MG63 (cell line): ENCODE measurements around the gene TBX10. TPM values are rescaled to one million over a fixed set of nuclear protein-coding genes. Genes with fewer than 3 reads are reported as not detected.

Experiments
- DNase-seq: peaks from one replicate; pipeline ENCODE4 v3.0.0-alpha.2; 2020
- H3K27me3 ChIP-seq: fragments of 250-450 bp; sonication (Bioruptor Pico); 2 replicates; pipeline ENCODE4 v1.5.1; 2020; ENCODE audit warnings: mild to moderate bottlenecking, moderate library complexity
- H3K36me3 ChIP-seq: fragments of 250-450 bp; sonication (Bioruptor Pico); 2 replicates; pipeline ENCODE4 v1.5.1; 2020; ENCODE audit warnings: mild to moderate bottlenecking, moderate library complexity
- H3K4me3 ChIP-seq: fragments of 250-450 bp; sonication (Bioruptor Pico); 2 replicates; pipeline ENCODE4 v1.5.1; 2020; ENCODE audit warnings: mild to moderate bottlenecking, moderate library complexity
- H3K9me3 ChIP-seq: fragments of 250-450 bp; sonication (Bioruptor Pico); 2 replicates; pipeline ENCODE4 v1.5.1; 2020; ENCODE audit warnings: mild to moderate bottlenecking, moderate library complexity
- total RNA-seq: library from RNA; depleted of rRNA; stranded (reverse); fragments of >200 nt; shearing (Covaris generic); gene quantifications from 2 replicates; pipeline ENCODE4 v1.2.3, GENCODE V29; 2014; ENCODE audit warnings: low replicate concordance

Gene TBX10
- total RNA-seq, 1 experiment from 2014 or later: not detected

GRCh38 chr11:67651976-67652781 lies 12.6 kb upstream of the TBX10 start:
- 0 out of 2 replicates have a peak, but pooled peaks cover 2% of the 10 kb centered on the region for H3K9me3 ChIP-seq
- H3K27me3 ChIP-seq: no peaks in the 10 kb centered on the region
- H3K4me3 ChIP-seq: no peak overlapping the region
- no peaks in the 10 kb centered on the region for H3K36me3 ChIP-seq
- DNase-seq: no peak

- no peak for DNase-seq
- Histone ChIP-seq H3K9me3 (no peaks in the 10 kb centered on the region), H3K36me3 (no peaks in the 10 kb centered on the region), H3K27me3 (no peaks in the 10 kb centered on the region), H3K4me3 (peak overlapping the region; percentile 52)
Observed at GRCh38 chr11:67649634-67650510, 10.3 kb upstream of the TBX10 start.

- no peaks in the 10 kb centered on the region for H3K27me3 ChIP-seq
- no peaks in the 10 kb centered on the region for H3K36me3 ChIP-seq
- no peak overlapping the region for H3K4me3 ChIP-seq
- DNase-seq: no peak
- H3K9me3 ChIP-seq: no peaks in the 10 kb centered on the region
Observed at GRCh38 chr11:67648796-67649613, 9.4 kb upstream of the TBX10 start.

- Histone ChIP-seq H3K4me3 (no peak overlapping the region), H3K27me3 (no peaks in the 10 kb centered on the region), H3K36me3 (no peaks in the 10 kb centered on the region), H3K9me3 (no peaks in the 10 kb centered on the region)
- no peak for DNase-seq
Observed at GRCh38 chr11:67648140-67648795, 8.7 kb upstream of the TBX10 start.

GRCh38 chr11:67647471-67647870 lies 7.9 kb upstream of the TBX10 start:
- H3K36me3 ChIP-seq: no peaks in the 10 kb centered on the region
- no peak for DNase-seq
- H3K9me3 ChIP-seq: no peaks in the 10 kb centered on the region
- H3K27me3 ChIP-seq: no peaks in the 10 kb centered on the region
- no peak overlapping the region for H3K4me3 ChIP-seq

- no peaks in the 10 kb centered on the region for H3K36me3 ChIP-seq
- no peak overlapping the region for H3K4me3 ChIP-seq
- DNase-seq: no peak
- no peaks in the 10 kb centered on the region for H3K27me3 ChIP-seq
- no peaks in the 10 kb centered on the region for H3K9me3 ChIP-seq
Observed at GRCh38 chr11:67646535-67647336, 7.2 kb upstream of the TBX10 start.

GRCh38 chr11:67645521-67646461 lies 6.2 kb upstream of the TBX10 start:
- Histone ChIP-seq H3K27me3 (no peaks in the 10 kb centered on the region), H3K4me3 (no peak overlapping the region), H3K9me3 (no peaks in the 10 kb centered on the region), H3K36me3 (no peaks in the 10 kb centered on the region)
- DNase-seq: no peak

- DNase-seq: no peak
- Histone ChIP-seq H3K4me3 (no peak overlapping the region), H3K36me3 (no peaks in the 10 kb centered on the region), H3K9me3 (no peaks in the 10 kb centered on the region), H3K27me3 (0 out of 2 replicates have a peak, but pooled peaks cover under 1% of the 10 kb centered on the region)
Observed at GRCh38 chr11:67644472-67645418, 5.2 kb upstream of the TBX10 start.

GRCh38 chr11:67644042-67644441 lies 4.5 kb upstream of the TBX10 start:
- Histone ChIP-seq H3K4me3 (no peak overlapping the region), H3K9me3 (no peaks in the 10 kb centered on the region), H3K27me3 (0 out of 2 replicates have a peak, but pooled peaks cover 3% of the 10 kb centered on the region), H3K36me3 (no peaks in the 10 kb centered on the region)
- DNase-seq: no peak

- Histone ChIP-seq H3K36me3 (no peaks in the 10 kb centered on the region), H3K9me3 (no peaks in the 10 kb centered on the region), H3K4me3 (no peak overlapping the region), H3K27me3 (0 out of 2 replicates have a peak, but pooled peaks cover 3% of the 10 kb centered on the region)
- DNase-seq: no peak
Observed at GRCh38 chr11:67642173-67643120, 2.9 kb upstream of the TBX10 start.

GRCh38 chr11:67641338-67642172 lies 2.0 kb upstream of the TBX10 start:
- no peak for DNase-seq
- Histone ChIP-seq H3K36me3 (no peaks in the 10 kb centered on the region), H3K4me3 (no peak overlapping the region), H3K9me3 (no peaks in the 10 kb centered on the region), H3K27me3 (0 out of 2 replicates have a peak, but pooled peaks cover 3% of the 10 kb centered on the region)

GRCh38 chr11:67640758-67641337 lies 1.3 kb upstream of the TBX10 start:
- Histone ChIP-seq H3K4me3 (no peak overlapping the region), H3K27me3 (0 out of 2 replicates have a peak, but pooled peaks cover 3% of the 10 kb centered on the region), H3K36me3 (no peaks in the 10 kb centered on the region), H3K9me3 (no peaks in the 10 kb centered on the region)
- no peak for DNase-seq
